Sigmoid colon (tissue), 7 donors: Measurements from ENCODE around the gene C13orf42. TPM values are rescaled to one million over a fixed set of nuclear protein-coding genes. Genes with fewer than 3 reads are reported as not detected.

Source experiments
- DNase-seq: peaks from one replicate; pipeline ENCODE4 v3.0.0-alpha.2; 2019
- H3K27ac ChIP-seq, 4 donors: fragments of 200-600 bp; sonication (generic); one replicate each; pipeline ENCODE4 v1.5.1; 2016 to 2019; ENCODE audit warnings: mild to moderate bottlenecking in 1 of 4
- H3K27me3 ChIP-seq, 3 donors: fragments of 200-600 bp; sonication (generic); one replicate each; pipeline ENCODE4 v1.5.1; 2019; ENCODE audit warnings: mild to moderate bottlenecking in 1 of 3
- H3K36me3 ChIP-seq, 4 donors: fragments of 200-600 bp; sonication (generic); one replicate each; pipeline ENCODE4 v1.5.1; 2016 to 2019
- H3K4me1 ChIP-seq, 4 donors: fragments of 200-600 bp; sonication (generic); one replicate each; pipeline ENCODE4 v1.5.1; 2017 to 2019
- H3K4me3 ChIP-seq, 4 donors: fragments of 200-600 bp; sonication (generic); one replicate each; pipeline ENCODE4 v1.5.1; 2017 to 2019; ENCODE audit warnings: mild to moderate bottlenecking in 2 of 4, moderate library complexity in 1 of 4
- H3K9me3 ChIP-seq, 4 donors: fragments of 200-600 bp in 3 of 4; sonication (generic) in 3 of 4; one replicate each; pipeline versions ENCODE4 v1.5.1 to v1.6.1; 2013 to 2019
- EP300 ChIP-seq, 4 donors: sonication (generic); formaldehyde crosslinking; IDR thresholded peaks; one replicate each; pipeline ENCODE4 v1.6.1; 2017; ENCODE audit warnings: antibody characterized with exemption in 4 of 4
- POLR2A ChIP-seq, 2 donors: fragments of 450-650 bp; IDR thresholded peaks; one replicate each; pipeline ENCODE4 v1.6.1; 2016; ENCODE audit warnings: antibody characterized with exemption in 2 of 2, mild to moderate bottlenecking in 2 of 2, moderate library complexity in 2 of 2
- POLR2AphosphoS5 ChIP-seq, 4 donors: sonication (generic); formaldehyde crosslinking; IDR thresholded peaks; one replicate each; pipeline ENCODE4 v1.6.1; 2017; ENCODE audit warnings: antibody characterized with exemption in 4 of 4
- WGBS, 2 donors: extraction: QIAGEN DNeasy Blood & Tissue Kit; methylation state at CpG; one replicate each; pipeline ENCODE4 v1.1.7; 2013; 5-methylcytosine and 5-hydroxymethylcytosine counted together
- intact Hi-C: fragments of 100-400 bp; cut with DNase I; formaldehyde crosslinking; loops from one replicate; pipeline ENCODE4 v1.15.1; 2023
- polyA plus RNA-seq, 3 donors: library from polyadenylated mRNA; stranded (reverse); fragments of 200-250 nt; gene quantifications; one replicate each; pipeline ENCODE4 v1.2.3, GENCODE V29; 2013
- total RNA-seq, 4 donors: library from RNA; depleted of rRNA; stranded (reverse); fragments of >200 nt; gene quantifications; one replicate each; pipeline ENCODE4 v1.1.0, GENCODE V29; 2016
- TF ChIP-seq, protein P1 (sequence below), 4 experiments: fragments of 450-650 bp in 3 of 4; fragments of 200-600 bp in 1 of 4; IDR thresholded peaks; one replicate each; pipeline ENCODE4 v1.5.1; 2016 to 2019; ENCODE audit warnings: antibody characterized with exemption in 4 of 4, mild to moderate bottlenecking in 3 of 4, moderate library complexity in 2 of 4
- donor health status: healthy with polysubstance abuse.
- donor health status: Bipolar disorder and iron deficiency.
- donor health status: healthy.

Gene C13orf42
- total and polyA plus RNA-seq, 7 donors: not detected

DNA sequence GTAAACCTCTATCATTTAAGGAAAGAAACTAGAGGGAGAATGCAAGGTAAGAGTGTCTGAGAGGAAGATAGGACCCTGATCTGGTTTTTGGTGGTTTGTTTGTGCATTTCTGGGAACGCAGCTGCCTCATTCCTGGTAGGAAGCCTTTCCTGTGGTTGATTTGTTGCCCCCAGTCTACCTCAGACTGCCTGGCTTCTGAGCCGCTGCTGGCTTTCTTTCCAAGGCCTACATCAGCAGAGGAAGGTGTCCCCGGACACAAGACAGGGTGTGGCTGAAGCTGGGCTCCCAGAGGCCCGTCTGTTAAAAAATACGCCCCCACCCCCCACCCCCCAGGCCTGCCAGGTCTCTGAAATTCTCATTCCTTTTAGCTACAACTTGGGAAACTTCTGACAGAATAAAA lies 42.6 kb downstream of the C13orf42 start:
- WGBS, 2 donors: 61 to 76% methylated on average over 5 of the region's 5 CpGs
- no peak for DNase-seq
- Histone ChIP-seq H3K4me3 (no peak overlapping the region), H3K27me3 (peaks cover 0 to 8% (median 0%) of the 10 kb centered on the region in 3 donors), H3K36me3 (no peaks in the 10 kb centered on the region), H3K27ac (no peak overlapping the region), H3K4me1 (no peaks in the 10 kb centered on the region), H3K9me3 (no peaks in the 10 kb centered on the region)
- no peak for TF ChIP-seq EP300 (IDR thresholded peaks at IDR 0.05)
- TF ChIP-seq POLR2AphosphoS5 (IDR thresholded peaks at IDR 0.05): no peak
- TF ChIP-seq, protein P1, sequence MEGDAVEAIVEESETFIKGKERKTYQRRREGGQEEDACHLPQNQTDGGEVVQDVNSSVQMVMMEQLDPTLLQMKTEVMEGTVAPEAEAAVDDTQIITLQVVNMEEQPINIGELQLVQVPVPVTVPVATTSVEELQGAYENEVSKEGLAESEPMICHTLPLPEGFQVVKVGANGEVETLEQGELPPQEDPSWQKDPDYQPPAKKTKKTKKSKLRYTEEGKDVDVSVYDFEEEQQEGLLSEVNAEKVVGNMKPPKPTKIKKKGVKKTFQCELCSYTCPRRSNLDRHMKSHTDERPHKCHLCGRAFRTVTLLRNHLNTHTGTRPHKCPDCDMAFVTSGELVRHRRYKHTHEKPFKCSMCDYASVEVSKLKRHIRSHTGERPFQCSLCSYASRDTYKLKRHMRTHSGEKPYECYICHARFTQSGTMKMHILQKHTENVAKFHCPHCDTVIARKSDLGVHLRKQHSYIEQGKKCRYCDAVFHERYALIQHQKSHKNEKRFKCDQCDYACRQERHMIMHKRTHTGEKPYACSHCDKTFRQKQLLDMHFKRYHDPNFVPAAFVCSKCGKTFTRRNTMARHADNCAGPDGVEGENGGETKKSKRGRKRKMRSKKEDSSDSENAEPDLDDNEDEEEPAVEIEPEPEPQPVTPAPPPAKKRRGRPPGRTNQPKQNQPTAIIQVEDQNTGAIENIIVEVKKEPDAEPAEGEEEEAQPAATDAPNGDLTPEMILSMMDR (IDR thresholded peaks at IDR 0.05): no peak
- TF ChIP-seq POLR2A (IDR thresholded peaks at IDR 0.05): no peak
- intact Hi-C loops: no loop called here

DNA sequence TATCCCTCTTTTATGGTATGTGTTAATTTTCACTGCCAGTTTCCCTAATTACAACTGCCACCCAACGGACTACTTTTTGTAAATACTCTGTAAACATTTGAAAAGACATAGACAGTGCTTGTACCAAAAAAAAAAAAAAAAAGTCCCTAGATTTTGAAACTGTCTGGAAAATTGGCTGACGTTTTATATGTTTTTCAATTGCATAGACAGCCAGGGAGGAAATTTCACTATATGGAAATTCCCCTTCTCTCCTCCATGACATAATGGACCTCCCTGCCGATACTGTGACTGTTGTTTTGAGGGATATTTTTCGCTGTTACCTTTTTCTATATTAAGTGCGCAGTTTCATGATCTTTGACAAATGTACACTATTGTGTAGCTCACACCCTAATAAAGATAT lies 43.4 kb downstream of the C13orf42 start:
- Histone ChIP-seq H3K36me3 (no peaks in the 10 kb centered on the region), H3K27ac (no peak overlapping the region), H3K9me3 (no peaks in the 10 kb centered on the region), H3K4me1 (no peaks in the 10 kb centered on the region), H3K27me3 (peaks cover 0 to 8% (median 0%) of the 10 kb centered on the region in 3 donors), H3K4me3 (no peak overlapping the region)
- no peak for TF ChIP-seq POLR2A (IDR thresholded peaks at IDR 0.05)
- TF ChIP-seq POLR2AphosphoS5 (IDR thresholded peaks at IDR 0.05): no peak
- no peak for TF ChIP-seq EP300 (IDR thresholded peaks at IDR 0.05)
- TF ChIP-seq, protein P1 (IDR thresholded peaks at IDR 0.05): no peak
- intact Hi-C loops: no loop called here
- no peak for DNase-seq
- WGBS, 2 donors: 46 to 68% methylated on average over 5 of the region's 5 CpGs

DNA sequence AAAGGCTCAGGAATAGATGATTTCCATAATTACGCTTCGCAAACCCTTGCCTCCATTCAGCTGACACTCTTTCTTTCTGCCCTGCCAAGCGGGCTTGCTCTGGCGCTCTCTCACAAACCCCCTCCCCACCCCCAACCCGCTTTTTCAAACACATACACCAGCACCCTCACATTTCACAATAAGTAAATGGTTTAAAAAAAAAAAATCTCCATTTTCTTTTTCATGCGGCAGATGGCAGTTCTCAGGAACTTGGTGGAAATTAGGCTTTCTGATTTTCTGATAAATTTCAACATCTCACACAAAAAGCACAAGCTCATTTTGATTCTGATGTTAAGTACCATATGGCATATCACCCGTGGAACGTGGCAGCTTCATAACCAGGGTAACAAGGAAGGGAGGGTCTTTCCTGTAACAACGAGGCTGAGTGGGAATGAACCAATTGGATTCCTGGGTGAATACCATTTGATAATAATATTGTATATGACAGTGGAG lies 43.8 kb downstream of the C13orf42 start:
- intact Hi-C loops: no loop called here
- no peaks in the 10 kb centered on the region for H3K36me3 ChIP-seq
- H3K27me3 ChIP-seq: peaks cover 0 to 8% (median 0%) of the 10 kb centered on the region in 3 donors

DNA sequence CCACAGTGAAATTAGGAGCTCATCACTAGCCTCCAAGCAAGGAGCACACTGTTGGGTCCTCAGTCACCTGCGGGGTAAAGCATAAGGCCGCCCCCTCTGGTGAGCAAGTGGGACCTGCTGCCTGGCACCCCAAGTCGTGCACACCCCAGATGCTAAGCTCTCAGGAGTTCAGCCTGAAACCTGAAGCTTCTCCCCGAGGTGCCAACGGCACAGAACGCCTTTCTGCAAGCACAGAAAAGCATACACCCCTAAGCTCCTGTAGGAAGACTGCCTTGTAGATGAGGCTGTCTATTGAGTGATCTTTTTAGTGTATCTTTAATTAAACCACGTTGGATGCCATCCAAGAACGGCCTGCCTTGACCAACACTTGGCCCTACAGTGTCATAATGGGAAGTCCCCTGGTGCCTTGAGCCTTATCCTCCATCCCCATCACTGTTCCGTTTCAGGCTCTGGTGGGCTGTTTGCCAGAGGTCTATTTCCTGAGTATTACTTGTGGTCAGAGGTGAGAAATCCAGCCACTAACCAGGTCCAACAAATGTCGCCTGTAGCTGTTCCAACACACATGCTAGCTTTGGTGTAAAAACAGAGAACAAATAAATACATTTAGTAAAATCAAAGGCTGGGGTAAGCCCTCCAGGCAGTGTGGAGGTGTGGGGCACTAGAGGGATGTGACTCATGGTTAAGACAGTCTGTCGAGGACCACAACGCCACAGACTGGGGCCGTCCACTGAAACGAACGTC lies 44.8 kb downstream of the C13orf42 start:
- no peak for TF ChIP-seq POLR2AphosphoS5 (IDR thresholded peaks at IDR 0.05)
- TF ChIP-seq POLR2A (IDR thresholded peaks at IDR 0.05): no peak
- no peak for TF ChIP-seq EP300 (IDR thresholded peaks at IDR 0.05)
- TF ChIP-seq, protein P1 (IDR thresholded peaks at IDR 0.05): no peak
- no peak for DNase-seq
- no peak overlapping the region for H3K4me3 ChIP-seq
- no peaks in the 10 kb centered on the region for H3K9me3 ChIP-seq
- H3K4me1 ChIP-seq: no peaks in the 10 kb centered on the region
- H3K36me3 ChIP-seq: no peaks in the 10 kb centered on the region
- H3K27me3 ChIP-seq: peaks cover 0 to 8% (median 0%) of the 10 kb centered on the region in 3 donors
- 50 to 67% methylated on average over 15 of the region's 15 CpGs for WGBS, 2 donors
- intact Hi-C loops: no loop called here
- no peak overlapping the region for H3K27ac ChIP-seq

More for the DNA sequence above, 43.8 kb downstream of the C13orf42 start:
- H3K9me3 ChIP-seq: no peaks in the 10 kb centered on the region
- TF ChIP-seq POLR2AphosphoS5 (IDR thresholded peaks at IDR 0.05) (no peak), EP300 (IDR thresholded peaks at IDR 0.05) (no peak), POLR2A (IDR thresholded peaks at IDR 0.05) (no peak)
- TF ChIP-seq, protein P1 (IDR thresholded peaks at IDR 0.05): no peak
- 63 to 66% methylated on average over 9 of the region's 9 CpGs for WGBS, 2 donors
- no peak for DNase-seq
- no peaks in the 10 kb centered on the region for H3K4me1 ChIP-seq
- H3K4me3 ChIP-seq: no peak overlapping the region
- H3K27ac ChIP-seq: no peak overlapping the region
